CD4-positive, alpha-beta T cell treated with Interferon gamma for 1 hour (primary cell): ENCODE measurements around the gene RNPEPL1.

Experiments used
- DNase-seq: peaks from one replicate; pipeline ENCODE4 v3.0.0-alpha.2; 2020

The RNPEPL1 gene

DNA sequence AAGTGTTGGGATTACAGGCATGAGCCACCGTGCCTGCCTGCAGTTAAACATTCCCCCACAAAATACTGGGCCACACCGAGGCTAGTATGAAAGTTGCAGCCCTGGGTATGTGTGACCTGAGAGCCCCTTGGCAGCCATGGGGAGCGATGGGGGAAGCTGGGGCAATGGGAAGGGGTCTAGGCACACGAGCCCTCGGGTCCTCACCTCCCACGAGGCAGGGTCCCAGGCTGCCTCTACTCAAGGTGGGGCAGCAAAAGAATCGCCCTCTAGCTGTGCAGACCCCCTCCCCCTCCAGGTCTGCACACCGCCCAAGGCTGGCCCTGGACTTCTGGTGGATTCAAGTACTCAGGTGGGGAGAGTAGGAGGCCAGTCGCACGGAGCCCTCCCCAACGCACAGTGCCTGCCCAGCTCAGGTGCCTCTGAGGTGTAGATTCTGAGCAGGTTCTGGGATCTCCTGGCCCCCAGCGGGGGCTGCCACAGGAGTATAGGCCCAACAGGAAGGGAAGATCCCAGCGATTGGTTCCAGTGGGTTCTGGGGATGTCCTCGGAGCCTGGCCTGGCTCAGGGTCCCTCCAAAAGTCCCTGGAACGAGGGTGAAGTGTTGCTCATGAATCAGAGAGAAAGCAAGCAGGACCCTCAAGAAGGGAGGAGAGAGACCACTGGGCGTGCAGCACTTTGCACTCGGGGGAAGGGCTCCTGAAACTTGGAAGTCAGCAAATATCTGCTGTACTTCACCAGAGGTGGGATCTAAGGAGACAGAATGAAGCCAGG lies 59.6 kb downstream of the RNPEPL1 start:
- no peak for DNase-seq

DNA sequence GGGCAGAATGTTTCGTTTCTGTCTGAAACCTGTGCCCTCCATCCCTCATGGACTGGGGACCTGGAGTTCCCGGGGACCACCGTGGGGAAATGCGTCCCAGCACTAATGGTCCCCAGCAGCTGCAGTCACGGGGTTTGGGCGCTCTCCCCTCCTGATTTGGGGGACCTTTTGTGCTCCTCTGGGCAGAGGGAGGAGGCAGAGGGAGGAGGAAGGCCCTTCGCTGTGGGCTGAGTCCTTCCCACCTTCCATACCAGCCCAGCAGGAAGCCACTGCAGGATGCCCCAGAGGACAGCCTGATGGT lies 60.2 kb downstream of the RNPEPL1 start:
- DNase-seq = no peak

DNA sequence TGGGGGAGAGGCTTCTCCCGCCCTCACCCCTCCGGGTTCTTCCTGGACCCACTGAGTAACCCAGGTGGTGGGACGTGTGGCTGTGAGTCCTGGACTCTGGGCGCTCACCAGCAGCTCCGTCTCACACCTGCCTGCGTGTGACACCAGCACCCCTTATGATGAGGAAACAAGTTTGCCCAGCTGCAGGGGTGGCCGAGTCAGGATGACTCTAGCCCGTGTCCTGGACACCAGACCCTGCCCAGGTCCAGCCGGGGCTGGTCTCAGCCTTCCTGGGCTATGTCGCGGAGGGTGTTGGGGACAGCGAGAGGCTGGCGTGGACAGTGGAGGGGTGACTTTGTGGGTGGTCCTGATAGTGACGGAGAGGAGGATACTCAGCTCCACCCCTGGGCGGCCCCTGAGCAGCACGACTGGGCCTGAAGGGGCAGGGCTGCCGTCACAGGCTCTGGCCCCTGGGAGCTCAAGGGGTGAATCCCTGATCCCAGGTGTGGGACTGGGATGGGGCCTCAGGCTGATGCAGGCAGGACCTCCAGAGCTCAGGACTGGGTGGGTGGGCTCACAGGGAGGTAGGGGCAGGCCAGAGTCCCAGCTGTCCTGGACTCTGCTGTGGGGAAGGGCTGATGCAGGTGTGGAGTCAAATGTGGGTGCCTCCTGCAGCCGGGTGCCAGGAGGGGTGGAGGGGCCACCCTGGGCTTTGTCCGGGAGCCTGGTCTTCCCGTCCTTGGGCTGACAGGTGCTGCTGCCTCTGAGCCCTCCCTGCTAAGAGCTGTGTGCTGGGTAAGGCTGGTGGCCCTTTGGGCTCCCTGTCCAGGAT lies 60.7 kb downstream of the RNPEPL1 start:
- DNase-seq = no peak

DNA sequence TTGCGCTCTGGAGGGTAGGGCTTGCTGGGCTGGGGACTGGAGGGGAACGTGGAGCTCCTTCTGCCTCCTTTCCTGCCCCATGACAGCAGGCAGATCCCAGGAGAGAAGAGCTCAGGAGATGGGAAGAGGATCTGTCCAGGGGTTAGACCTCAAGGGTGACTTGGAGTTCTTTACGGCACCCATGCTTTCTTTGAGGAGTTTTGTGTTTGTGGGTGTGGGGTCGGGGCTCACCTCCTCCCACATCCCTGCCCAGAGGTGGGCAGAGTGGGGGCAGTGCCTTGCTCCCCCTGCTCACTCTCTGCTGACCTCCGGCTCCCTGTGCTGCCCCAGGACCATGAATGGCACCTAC lies 61.3 kb downstream of the RNPEPL1 start:
- DNase-seq = no peak

DNA sequence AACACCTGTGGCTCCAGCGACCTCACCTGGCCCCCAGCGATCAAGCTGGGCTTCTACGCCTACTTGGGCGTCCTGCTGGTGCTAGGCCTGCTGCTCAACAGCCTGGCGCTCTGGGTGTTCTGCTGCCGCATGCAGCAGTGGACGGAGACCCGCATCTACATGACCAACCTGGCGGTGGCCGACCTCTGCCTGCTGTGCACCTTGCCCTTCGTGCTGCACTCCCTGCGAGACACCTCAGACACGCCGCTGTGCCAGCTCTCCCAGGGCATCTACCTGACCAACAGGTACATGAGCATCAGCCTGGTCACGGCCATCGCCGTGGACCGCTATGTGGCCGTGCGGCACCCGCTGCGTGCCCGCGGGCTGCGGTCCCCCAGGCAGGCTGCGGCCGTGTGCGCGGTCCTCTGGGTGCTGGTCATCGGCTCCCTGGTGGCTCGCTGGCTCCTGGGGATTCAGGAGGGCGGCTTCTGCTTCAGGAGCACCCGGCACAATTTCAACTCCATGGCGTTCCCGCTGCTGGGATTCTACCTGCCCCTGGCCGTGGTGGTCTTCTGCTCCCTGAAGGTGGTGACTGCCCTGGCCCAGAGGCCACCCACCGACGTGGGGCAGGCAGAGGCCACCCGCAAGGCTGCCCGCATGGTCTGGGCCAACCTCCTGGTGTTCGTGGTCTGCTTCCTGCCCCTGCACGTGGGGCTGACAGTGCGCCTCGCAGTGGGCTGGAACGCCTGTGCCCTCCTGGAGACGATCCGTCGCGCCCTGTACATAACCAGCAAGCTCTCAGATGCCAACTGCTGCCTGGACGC lies 61.9 kb downstream of the RNPEPL1 start:
- no peak for DNase-seq
